K562 (cell line): ENCODE results near the gene SORCS2. TPM values are rescaled to one million over a fixed set of nuclear protein-coding genes. Genes with fewer than 3 reads are reported as not detected.

Source experiments
- CHCHD3 ChIP-seq: fragments of 250-450 bp; sonication (Bioruptor Pico); IDR thresholded peaks from 2 replicates; pipeline ENCODE4 v2.1.2; 2022; ENCODE audit warnings: mild to moderate bottlenecking
- FOXK1 ChIP-seq: sonication (generic); formaldehyde crosslinking; IDR thresholded peaks from 2 replicates; pipeline ENCODE4 v1.8.0; 2022; ENCODE audit warnings: missing genetic modification reagents, mild to moderate bottlenecking, borderline replicate concordance
- HEY1 ChIP-seq: fragments of 250-450 bp; sonication (Bioruptor Pico); IDR thresholded peaks from 2 replicates; pipeline ENCODE4 v1.5.0; 2020; ENCODE audit warnings: mild to moderate bottlenecking, moderate library complexity, borderline replicate concordance
- HMG20B ChIP-seq: fragments of 250-450 bp; sonication (Bioruptor Pico); IDR thresholded peaks from 2 replicates; pipeline ENCODE4 v1.5.0; 2021; ENCODE audit warnings: mild to moderate bottlenecking
- HNRNPLL ChIP-seq: fragments of 200-400 bp; formaldehyde crosslinking; IDR thresholded peaks from 2 replicates; pipeline ENCODE4 v1.6.1; 2017; ENCODE audit warnings: low read length, low read depth, mild to moderate bottlenecking; ENCODE audit not compliant: poor library complexity, severe bottlenecking
- LARP7 ChIP-seq: fragments of 450-650 bp; IDR thresholded peaks from 2 replicates; pipeline ENCODE4 v1.6.1; 2016
- PHB ChIP-seq: fragments of 250-450 bp; sonication (Bioruptor Pico); IDR thresholded peaks from 2 replicates; pipeline ENCODE4 v1.5.0; 2021
- PRMT5 ChIP-seq: sonication (generic); formaldehyde crosslinking; IDR thresholded peaks from 2 replicates; pipeline ENCODE4 v1.5.0; 2020; ENCODE audit warnings: missing genetic modification reagents
- RHOXF2B ChIP-seq: fragments of 250-450 bp; sonication (Bioruptor Pico); conservative IDR thresholded peaks from 2 replicates; pipeline ENCODE4 v1.5.1; 2021
- SAP30 ChIP-seq: fragments of 200-600 bp; sonication (generic); IDR thresholded peaks from 2 replicates; pipeline ENCODE4 v1.6.1; 2012; ENCODE audit warnings: borderline replicate concordance, low read depth, mild to moderate bottlenecking, moderate library complexity, low read length, control low read depth, inconsistent platforms; ENCODE audit not compliant: insufficient read depth, poor library complexity, severe bottlenecking
- ZNF133 ChIP-seq: fragments of 250-450 bp; sonication (Bioruptor Pico); IDR thresholded peaks from 2 replicates; pipeline ENCODE4 v1.4.0; 2020; ENCODE audit warnings: mild to moderate bottlenecking
- polyA plus RNA-seq, 8 experiments: library from polyadenylated mRNA; depleted of rRNA in 4 of 8; stranded (reverse) in 5 of 8; unstranded in 3 of 8; fragments of >200 nt; fragmentation: Nextera tagmentation in 2 of 8; fragmentation: Illumina TruSeq in 1 of 8; extraction: Ambion mirVana in 2 of 8; extraction: Trizol in 1 of 8; gene quantifications; 2 replicates each; pipeline versions ENCODE4 v1.2.1 to v1.2.3, GENCODE V29; 2011 to 2014; ENCODE audit warnings: inconsistent platforms in 1 of 8, missing spikeins in 1 of 8
- total RNA-seq, 7 experiments: library from RNA; depleted of rRNA in 6 of 7; stranded (reverse); fragments of >200 nt in 6 of 7; fragmentation: Illumina TruSeq in 2 of 7; extraction: Trizol in 2 of 7; gene quantifications; 2 replicates each; pipeline versions ENCODE4 v1.2.1 to v1.2.3, GENCODE V29; 2011 to 2021; ENCODE audit warnings: low replicate concordance in 1 of 7
- TF ChIP-seq, protein P1 (sequence below): IDR thresholded peaks from 3 replicates; pipeline ENCODE4 v1.6.1; 2011; ENCODE audit warnings: borderline replicate concordance, mild to moderate bottlenecking, moderate library complexity; ENCODE audit not compliant: insufficient read length; ENCODE audit errors: extremely low read depth
- TF ChIP-seq, protein P2 (sequence below): fragments of 250-450 bp; sonication (Bioruptor Pico); IDR thresholded peaks from 2 replicates; pipeline ENCODE4 v1.5.0; 2021

Gene SORCS2
- total and polyA plus RNA-seq, 9 of the 15 experiments (the other 6 are each of a cell fraction or from before 2014, with no cell fraction given): not detected

- TF ChIP-seq, protein P1, sequence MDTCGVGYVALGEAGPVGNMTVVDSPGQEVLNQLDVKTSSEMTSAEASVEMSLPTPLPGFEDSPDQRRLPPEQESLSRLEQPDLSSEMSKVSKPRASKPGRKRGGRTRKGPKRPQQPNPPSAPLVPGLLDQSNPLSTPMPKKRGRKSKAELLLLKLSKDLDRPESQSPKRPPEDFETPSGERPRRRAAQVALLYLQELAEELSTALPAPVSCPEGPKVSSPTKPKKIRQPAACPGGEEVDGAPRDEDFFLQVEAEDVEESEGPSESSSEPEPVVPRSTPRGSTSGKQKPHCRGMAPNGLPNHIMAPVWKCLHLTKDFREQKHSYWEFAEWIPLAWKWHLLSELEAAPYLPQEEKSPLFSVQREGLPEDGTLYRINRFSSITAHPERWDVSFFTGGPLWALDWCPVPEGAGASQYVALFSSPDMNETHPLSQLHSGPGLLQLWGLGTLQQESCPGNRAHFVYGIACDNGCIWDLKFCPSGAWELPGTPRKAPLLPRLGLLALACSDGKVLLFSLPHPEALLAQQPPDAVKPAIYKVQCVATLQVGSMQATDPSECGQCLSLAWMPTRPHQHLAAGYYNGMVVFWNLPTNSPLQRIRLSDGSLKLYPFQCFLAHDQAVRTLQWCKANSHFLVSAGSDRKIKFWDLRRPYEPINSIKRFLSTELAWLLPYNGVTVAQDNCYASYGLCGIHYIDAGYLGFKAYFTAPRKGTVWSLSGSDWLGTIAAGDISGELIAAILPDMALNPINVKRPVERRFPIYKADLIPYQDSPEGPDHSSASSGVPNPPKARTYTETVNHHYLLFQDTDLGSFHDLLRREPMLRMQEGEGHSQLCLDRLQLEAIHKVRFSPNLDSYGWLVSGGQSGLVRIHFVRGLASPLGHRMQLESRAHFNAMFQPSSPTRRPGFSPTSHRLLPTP: no peak
- TF ChIP-seq PRMT5: no peak
- no peak for TF ChIP-seq CHCHD3 (CRISPR knock-in tag)
- TF ChIP-seq FOXK1 (CRISPR knock-in tag): no peak
- TF ChIP-seq LARP7: no peak
- no peak for TF ChIP-seq RHOXF2B (CRISPR knock-in tag)
- TF ChIP-seq HMG20B (CRISPR knock-in tag): no peak
- no peak for TF ChIP-seq SAP30
- TF ChIP-seq PHB (CRISPR knock-in tag): no peak
- TF ChIP-seq HEY1 (CRISPR knock-in tag): no peak
- TF ChIP-seq ZNF133 (CRISPR knock-in tag): no peak
- no peak for TF ChIP-seq HNRNPLL
- TF ChIP-seq, protein P2, sequence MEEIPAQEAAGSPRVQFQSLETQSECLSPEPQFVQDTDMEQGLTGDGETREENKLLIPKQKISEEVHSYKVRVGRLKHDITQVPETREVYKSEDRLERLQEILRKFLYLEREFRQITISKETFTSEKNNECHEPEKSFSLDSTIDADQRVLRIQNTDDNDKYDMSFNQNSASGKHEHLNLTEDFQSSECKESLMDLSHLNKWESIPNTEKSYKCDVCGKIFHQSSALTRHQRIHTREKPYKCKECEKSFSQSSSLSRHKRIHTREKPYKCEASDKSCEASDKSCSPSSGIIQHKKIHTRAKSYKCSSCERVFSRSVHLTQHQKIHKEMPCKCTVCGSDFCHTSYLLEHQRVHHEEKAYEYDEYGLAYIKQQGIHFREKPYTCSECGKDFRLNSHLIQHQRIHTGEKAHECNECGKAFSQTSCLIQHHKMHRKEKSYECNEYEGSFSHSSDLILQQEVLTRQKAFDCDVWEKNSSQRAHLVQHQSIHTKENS (CRISPR knock-in tag): no peak
Measured at GRCh38 chr4:7584606-7585159, 392.3 kb downstream of the SORCS2 start (continued).
